ENCODE results near the gene NR2F1. TPM values are rescaled to one million over a fixed set of nuclear protein-coding genes. Genes with fewer than 3 reads are reported as not detected.

The NR2F1 gene
- total RNA-seq, 2 donors from 2014 or later: 0.22 TPM; not detected in 1

DNA sequence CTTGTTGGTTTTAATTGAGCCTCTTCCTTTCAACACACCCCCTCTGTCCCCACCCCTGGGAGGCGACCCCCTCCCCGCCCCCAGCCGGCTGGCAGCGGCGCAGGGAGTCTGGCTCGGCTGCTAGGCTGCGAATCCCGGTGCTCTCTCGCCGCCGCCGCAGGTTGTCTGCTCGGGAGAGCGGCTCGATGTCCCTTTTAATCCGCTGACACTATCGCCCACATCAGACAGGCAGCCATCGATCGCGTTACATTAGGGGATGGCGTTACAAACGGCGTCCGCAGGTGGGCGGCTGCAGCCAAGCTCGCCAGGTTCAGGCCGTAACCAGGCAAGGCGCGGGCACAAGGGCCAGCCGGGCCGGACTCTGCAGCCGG, 3.3 kb upstream of the NR2F1 start:
- Histone ChIP-seq H3K36me3 (ENCODE audit: control insufficient read depth, insufficient read depth, low read length) (no peaks in the 10 kb centered on the region), H3K27me3 (ENCODE audit: control insufficient read depth, insufficient read depth, low read length, poor library complexity, severe bottlenecking) (peaks cover 90% of the 10 kb centered on the region), H3K4me1 (ENCODE audit: control insufficient read depth, insufficient read depth, low read length) (no peaks in the 10 kb centered on the region), H3K4me3 (ENCODE audit: low read length) (peak overlapping the region; percentile 81), H3K9me3 (ENCODE audit: control insufficient read depth, low read length) (no peaks in the 10 kb centered on the region), H3K9ac (ENCODE audit: extremely low read depth, low read length, poor library complexity, severe bottlenecking) (no peak overlapping the region), H3K27ac (ENCODE audit: low read depth, low read length) (peak overlapping the region; percentile 80)
- TF ChIP-seq, protein P1, sequence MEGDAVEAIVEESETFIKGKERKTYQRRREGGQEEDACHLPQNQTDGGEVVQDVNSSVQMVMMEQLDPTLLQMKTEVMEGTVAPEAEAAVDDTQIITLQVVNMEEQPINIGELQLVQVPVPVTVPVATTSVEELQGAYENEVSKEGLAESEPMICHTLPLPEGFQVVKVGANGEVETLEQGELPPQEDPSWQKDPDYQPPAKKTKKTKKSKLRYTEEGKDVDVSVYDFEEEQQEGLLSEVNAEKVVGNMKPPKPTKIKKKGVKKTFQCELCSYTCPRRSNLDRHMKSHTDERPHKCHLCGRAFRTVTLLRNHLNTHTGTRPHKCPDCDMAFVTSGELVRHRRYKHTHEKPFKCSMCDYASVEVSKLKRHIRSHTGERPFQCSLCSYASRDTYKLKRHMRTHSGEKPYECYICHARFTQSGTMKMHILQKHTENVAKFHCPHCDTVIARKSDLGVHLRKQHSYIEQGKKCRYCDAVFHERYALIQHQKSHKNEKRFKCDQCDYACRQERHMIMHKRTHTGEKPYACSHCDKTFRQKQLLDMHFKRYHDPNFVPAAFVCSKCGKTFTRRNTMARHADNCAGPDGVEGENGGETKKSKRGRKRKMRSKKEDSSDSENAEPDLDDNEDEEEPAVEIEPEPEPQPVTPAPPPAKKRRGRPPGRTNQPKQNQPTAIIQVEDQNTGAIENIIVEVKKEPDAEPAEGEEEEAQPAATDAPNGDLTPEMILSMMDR (conservative IDR thresholded peaks at IDR 0.05): no peak
- WGBS, 2 experiments (ENCODE audit: insufficient coverage in 1 of 2, insufficient read length in 1 of 2): 0% methylated on average over 20 to 32 of the region's 32 CpGs
- Mint-ChIP-seq H3K4me1 (peaks cover 16% of the 10 kb centered on the region), H3K27ac (no peak overlapping the region), H3K27me3 (ENCODE audit: insufficient read depth) (peaks cover 68% of the 10 kb centered on the region), H3K4me3 (no peak overlapping the region), H3K9me3 (no peaks in the 10 kb centered on the region), H3K36me3 (ENCODE audit: low read depth) (no peaks in the 10 kb centered on the region)
- peak; percentile 83 for DNase-seq

GRCh38 chr5:93580063-93580926, 2.7 kb upstream of the NR2F1 start:
- TF ChIP-seq, protein P1 (conservative IDR thresholded peaks at IDR 0.05): no peak
- 0% methylated on average over 28 to 73 of the region's 73 CpGs for WGBS, 2 experiments (ENCODE audit: insufficient coverage in 1 of 2, insufficient read length in 1 of 2)
- no peaks in the 10 kb centered on the region for H3K36me3 ChIP-seq (ENCODE audit: control insufficient read depth, insufficient read depth, low read length)
- peaks cover 64% of the 10 kb centered on the region for H3K27me3 Mint-ChIP-seq (ENCODE audit: insufficient read depth)
- peaks cover 87% of the 10 kb centered on the region for H3K27me3 ChIP-seq (ENCODE audit: control insufficient read depth, insufficient read depth, low read length, poor library complexity, severe bottlenecking)
- H3K27ac ChIP-seq (ENCODE audit: low read depth, low read length): peak overlapping the region; percentile 80
- H3K4me3 ChIP-seq (ENCODE audit: low read length): peak overlapping the region; percentile 81
- DNase-seq: peak; percentile 83
- peaks cover 16% of the 10 kb centered on the region for H3K4me1 Mint-ChIP-seq
- no peaks in the 10 kb centered on the region for H3K9me3 Mint-ChIP-seq
- H3K4me1 ChIP-seq (ENCODE audit: control insufficient read depth, insufficient read depth, low read length): no peaks in the 10 kb centered on the region
- no peaks in the 10 kb centered on the region for H3K9me3 ChIP-seq (ENCODE audit: control insufficient read depth, low read length)
- no peak overlapping the region for H3K9ac ChIP-seq (ENCODE audit: extremely low read depth, low read length, poor library complexity, severe bottlenecking)
- H3K36me3 Mint-ChIP-seq (ENCODE audit: low read depth): no peaks in the 10 kb centered on the region
- no peak overlapping the region for H3K27ac Mint-ChIP-seq
- H3K4me3 Mint-ChIP-seq: no peak overlapping the region

DNA sequence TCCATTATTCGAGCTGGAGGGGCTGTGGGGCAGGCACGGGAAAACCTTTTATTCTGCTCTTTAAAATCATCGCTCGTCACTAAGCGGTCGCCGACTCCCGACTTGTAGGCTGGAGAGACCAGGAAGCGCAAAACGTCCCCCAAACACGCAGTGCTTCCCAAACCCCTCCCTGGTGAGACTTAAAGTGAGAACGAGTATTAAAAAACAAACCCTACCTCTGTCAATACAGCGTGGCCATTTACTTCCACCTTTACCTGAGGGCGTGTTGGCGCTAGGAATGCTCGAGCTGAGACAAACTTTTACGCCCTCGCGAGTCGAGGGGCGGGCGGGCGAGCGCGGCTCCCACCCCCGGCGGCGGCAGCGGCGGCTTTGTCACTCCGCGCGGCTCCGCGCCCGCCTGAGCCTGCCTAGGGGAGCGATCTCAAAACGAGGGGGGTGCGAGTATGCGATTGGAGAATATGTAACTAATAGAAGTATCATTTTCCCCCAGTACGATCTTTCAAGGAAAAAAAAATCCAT, 2.0 kb upstream of the NR2F1 start, which contains the start of gene NR2F1-AS1:
Gene NR2F1-AS1, minus strand, starts transcription at position 293 of the 519 bp plus-strand sequence.
- no peaks in the 10 kb centered on the region for H3K36me3 Mint-ChIP-seq (ENCODE audit: low read depth)
- H3K27me3 ChIP-seq (ENCODE audit: control insufficient read depth, insufficient read depth, low read length, poor library complexity, severe bottlenecking): peaks cover 87% of the 10 kb centered on the region
- H3K9ac ChIP-seq (ENCODE audit: extremely low read depth, low read length, poor library complexity, severe bottlenecking): no peak within 1 kb of the TSS
- H3K9me3 ChIP-seq (ENCODE audit: control insufficient read depth, low read length): no peaks in the 10 kb centered on the region
- peak within 1 kb of the TSS; percentile 81 for H3K4me3 ChIP-seq (ENCODE audit: low read length)
- TF ChIP-seq, protein P1 (conservative IDR thresholded peaks at IDR 0.05): no peak
- H3K9me3 Mint-ChIP-seq: no peaks in the 10 kb centered on the region
- peak; percentile 65 for DNase-seq
- no peak within 1 kb of the TSS for H3K27ac Mint-ChIP-seq
- no peak within 1 kb of the TSS for H3K4me3 Mint-ChIP-seq
- H3K27ac ChIP-seq (ENCODE audit: low read depth, low read length): peak within 1 kb of the TSS; percentile 80
- peaks cover 17% of the 10 kb centered on the region for H3K4me1 Mint-ChIP-seq
- H3K4me1 ChIP-seq (ENCODE audit: control insufficient read depth, insufficient read depth, low read length): no peaks in the 10 kb centered on the region
- WGBS, 2 experiments (ENCODE audit: insufficient coverage in 1 of 2, insufficient read length in 1 of 2): 0% methylated on average over 4 to 37 of the region's 41 CpGs
- no peaks in the 10 kb centered on the region for H3K36me3 ChIP-seq (ENCODE audit: control insufficient read depth, insufficient read depth, low read length)
- peaks cover 64% of the 10 kb centered on the region for H3K27me3 Mint-ChIP-seq (ENCODE audit: insufficient read depth)

All from endodermal cell (in vitro differentiated cells).